SU-DHL-6 (cell line): ENCODE measurements around the gene RIC8B.
A peak's percentile ranks its signal among the peaks of the same experiment; 100 is the strongest.
"Not testable (repeated sequence)": the region's sequence is repeated elsewhere in the genome, so short reads cannot be mapped to it uniquely, and the experiment has no call there.

Experiments used
- H2AFZ ChIP-seq: fragments of 200-600 bp; sonication (generic); 2 replicates; pipeline ENCODE4 v1.6.1; 2014; ENCODE audit warnings: low read depth, mild to moderate bottlenecking, moderate library complexity, mixed read lengths, antibody characterized with exemption, low read length; ENCODE audit not compliant: severe bottlenecking
- H3F3A ChIP-seq: fragments of 200-600 bp; shearing (Covaris generic); 2 replicates; pipeline ENCODE4 v1.6.0; 2016; ENCODE audit warnings: antibody characterized with exemption, mild to moderate bottlenecking; ENCODE audit not compliant: insufficient read depth
- H3K27ac ChIP-seq: fragments of 200-600 bp; sonication (generic); 2 replicates; pipeline ENCODE4 v1.5.1; 2016; ENCODE audit warnings: low read depth, mild to moderate bottlenecking, low read length, moderate library complexity, mixed read lengths
- H3K27me3 ChIP-seq: fragments of 200-600 bp; sonication (generic), shearing (Covaris generic); 2 replicates; pipeline ENCODE4 v1.6.0; 2014; ENCODE audit warnings: mild to moderate bottlenecking, low read length
- H3K36me3 ChIP-seq: fragments of 200-600 bp; sonication (generic); 2 replicates; pipeline ENCODE4 v1.6.1; 2014; ENCODE audit warnings: mild to moderate bottlenecking, low read length, mixed read lengths
- H3K4me2 ChIP-seq: fragments of 300-600, 200-600 bp; shearing (Covaris generic), sonication (generic); 2 replicates; pipeline ENCODE4 v1.6.0; 2014; ENCODE audit warnings: low read length, low read depth, mild to moderate bottlenecking; ENCODE audit not compliant: poor library complexity, severe bottlenecking
- H3K4me3 ChIP-seq: fragments of 200-600 bp; sonication (generic); 2 replicates; pipeline ENCODE4 v1.5.1; 2014; ENCODE audit warnings: antibody characterized with exemption, low read length, mild to moderate bottlenecking, mixed read lengths; ENCODE audit not compliant: insufficient read depth, poor library complexity, severe bottlenecking
- H3K79me2 ChIP-seq: fragments of 200-600 bp; sonication (generic); 2 replicates; pipeline ENCODE4 v1.6.1; 2014; ENCODE audit warnings: mild to moderate bottlenecking, low read length, moderate library complexity; ENCODE audit not compliant: insufficient read depth
- H3K9ac ChIP-seq: fragments of 200-600 bp; sonication (generic); 2 replicates; pipeline ENCODE4 v1.7.0; 2014; ENCODE audit warnings: mild to moderate bottlenecking, low read length
- H3K9me2 ChIP-seq: fragments of 200-600 bp; sonication (generic); replicated peaks from 2 replicates; pipeline ENCODE4 v1.6.1; 2014; ENCODE audit warnings: low read length; ENCODE audit not compliant: insufficient read depth
- H3K9me3 ChIP-seq: fragments of 200-600 bp; sonication (generic); 2 replicates; pipeline ENCODE4 v1.6.1; 2014; ENCODE audit warnings: low read length, mixed read lengths; ENCODE audit not compliant: insufficient read depth
- H4K20me1 ChIP-seq: fragments of 200-600 bp; sonication (generic); 2 replicates; pipeline ENCODE4 v1.6.1; 2014; ENCODE audit warnings: low read depth, mild to moderate bottlenecking, antibody characterized with exemption, low read length, moderate library complexity, mixed read lengths
- EZH2phosphoT487 ChIP-seq: fragments of 200-600 bp; sonication (generic), shearing (Covaris generic); conservative IDR thresholded peaks from 2 replicates; pipeline ENCODE4 v1.6.1; 2018; ENCODE audit warnings: mild to moderate bottlenecking, antibody characterized with exemption, low read length, moderate library complexity, mixed read lengths
- TF ChIP-seq, protein P1 (sequence below): fragments of 200-600 bp; sonication (generic); IDR thresholded peaks from one replicate; pipeline ENCODE4 v1.5.1; 2017; ENCODE audit warnings: antibody characterized with exemption, mild to moderate bottlenecking, low read length, moderate library complexity; ENCODE audit not compliant: insufficient read depth, poor library complexity, severe bottlenecking

Gene RIC8B

DNA sequence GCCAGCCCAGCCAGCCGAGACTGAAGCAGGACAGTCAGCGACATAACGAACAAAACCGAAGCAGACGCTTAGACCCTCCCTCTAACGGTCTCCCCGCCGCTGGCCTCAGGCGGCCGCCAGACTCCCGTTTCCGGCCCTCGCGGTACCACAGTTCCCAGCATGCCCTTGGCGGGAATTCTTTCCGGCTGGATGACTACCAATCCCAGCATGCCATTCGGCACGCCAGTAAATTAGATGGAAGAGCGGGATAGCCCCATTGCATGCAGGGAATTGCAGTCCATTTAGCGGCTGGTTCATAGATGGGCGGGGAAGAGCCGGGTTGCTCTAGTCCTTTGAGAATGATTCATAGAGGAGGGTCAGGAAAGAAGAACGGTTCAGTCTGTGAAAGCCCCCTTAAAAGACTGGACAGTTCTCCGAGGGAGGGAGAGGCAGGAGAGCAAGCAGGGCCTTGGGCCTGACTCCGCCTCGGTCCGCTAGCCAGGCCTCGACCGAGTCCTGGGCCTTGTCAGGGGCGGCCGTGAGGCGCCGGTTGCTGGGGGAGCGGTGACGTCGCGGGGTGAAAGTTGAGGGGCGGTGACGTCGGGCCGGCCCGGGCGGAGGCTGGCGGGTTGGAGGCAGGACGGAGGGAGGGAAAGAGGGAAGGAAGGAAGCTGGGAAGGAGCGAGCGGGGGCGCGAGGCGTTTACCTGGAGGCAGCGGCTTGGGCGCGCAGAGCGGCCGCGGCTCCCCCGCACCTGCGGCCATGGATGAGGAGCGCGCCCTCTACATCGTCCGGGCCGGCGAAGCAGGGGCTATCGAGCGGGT is at the start of gene RIC8B:
Gene RIC8B, plus strand, starts transcription at position 678 of the 803 bp plus-strand sequence. Its CDS starts 64 bp downstream, at position 742.
- H3K4me3 ChIP-seq = no peak within 1 kb of the TSS
- no peaks in the 10 kb centered on the region for H3K79me2 ChIP-seq
- no peaks in the 10 kb centered on the region for H3K9me3 ChIP-seq
- no peaks in the 10 kb centered on the region for H4K20me1 ChIP-seq
- TF ChIP-seq, protein P1, sequence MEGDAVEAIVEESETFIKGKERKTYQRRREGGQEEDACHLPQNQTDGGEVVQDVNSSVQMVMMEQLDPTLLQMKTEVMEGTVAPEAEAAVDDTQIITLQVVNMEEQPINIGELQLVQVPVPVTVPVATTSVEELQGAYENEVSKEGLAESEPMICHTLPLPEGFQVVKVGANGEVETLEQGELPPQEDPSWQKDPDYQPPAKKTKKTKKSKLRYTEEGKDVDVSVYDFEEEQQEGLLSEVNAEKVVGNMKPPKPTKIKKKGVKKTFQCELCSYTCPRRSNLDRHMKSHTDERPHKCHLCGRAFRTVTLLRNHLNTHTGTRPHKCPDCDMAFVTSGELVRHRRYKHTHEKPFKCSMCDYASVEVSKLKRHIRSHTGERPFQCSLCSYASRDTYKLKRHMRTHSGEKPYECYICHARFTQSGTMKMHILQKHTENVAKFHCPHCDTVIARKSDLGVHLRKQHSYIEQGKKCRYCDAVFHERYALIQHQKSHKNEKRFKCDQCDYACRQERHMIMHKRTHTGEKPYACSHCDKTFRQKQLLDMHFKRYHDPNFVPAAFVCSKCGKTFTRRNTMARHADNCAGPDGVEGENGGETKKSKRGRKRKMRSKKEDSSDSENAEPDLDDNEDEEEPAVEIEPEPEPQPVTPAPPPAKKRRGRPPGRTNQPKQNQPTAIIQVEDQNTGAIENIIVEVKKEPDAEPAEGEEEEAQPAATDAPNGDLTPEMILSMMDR = no peak
- TF ChIP-seq EZH2phosphoT487 = no peak
- no peaks in the 10 kb centered on the region for H3K27me3 ChIP-seq
- H3F3A ChIP-seq = no peaks in the 10 kb centered on the region
- H3K4me2 ChIP-seq = peak within 1 kb of the TSS; percentile 4
- H2AFZ ChIP-seq = no peak within 1 kb of the TSS
- no peak within 1 kb of the TSS for H3K9ac ChIP-seq
- H3K36me3 ChIP-seq = no peaks in the 10 kb centered on the region
- no peaks in the 10 kb centered on the region for H3K9me2 ChIP-seq
- no peak within 1 kb of the TSS for H3K27ac ChIP-seq

GRCh38 chr12:106724934-106725333 is 49.5 kb upstream of the RIC8B start:
- H3K9ac ChIP-seq = no peak overlapping the region
- no peaks in the 10 kb centered on the region for H4K20me1 ChIP-seq
- H2AFZ ChIP-seq = no peak overlapping the region
- no peaks in the 10 kb centered on the region for H3K9me2 ChIP-seq
- no peaks in the 10 kb centered on the region for H3K27me3 ChIP-seq
- no peak overlapping the region for H3K4me3 ChIP-seq
- H3K27ac ChIP-seq = no peak overlapping the region
- H3K36me3 ChIP-seq = no peaks in the 10 kb centered on the region
- TF ChIP-seq, protein P1 = no peak
- TF ChIP-seq EZH2phosphoT487 = no peak
- H3K79me2 ChIP-seq = no peaks in the 10 kb centered on the region
- no peaks in the 10 kb centered on the region for H3K9me3 ChIP-seq
- H3K4me2 ChIP-seq = no peak overlapping the region
- no peaks in the 10 kb centered on the region for H3F3A ChIP-seq

DNA sequence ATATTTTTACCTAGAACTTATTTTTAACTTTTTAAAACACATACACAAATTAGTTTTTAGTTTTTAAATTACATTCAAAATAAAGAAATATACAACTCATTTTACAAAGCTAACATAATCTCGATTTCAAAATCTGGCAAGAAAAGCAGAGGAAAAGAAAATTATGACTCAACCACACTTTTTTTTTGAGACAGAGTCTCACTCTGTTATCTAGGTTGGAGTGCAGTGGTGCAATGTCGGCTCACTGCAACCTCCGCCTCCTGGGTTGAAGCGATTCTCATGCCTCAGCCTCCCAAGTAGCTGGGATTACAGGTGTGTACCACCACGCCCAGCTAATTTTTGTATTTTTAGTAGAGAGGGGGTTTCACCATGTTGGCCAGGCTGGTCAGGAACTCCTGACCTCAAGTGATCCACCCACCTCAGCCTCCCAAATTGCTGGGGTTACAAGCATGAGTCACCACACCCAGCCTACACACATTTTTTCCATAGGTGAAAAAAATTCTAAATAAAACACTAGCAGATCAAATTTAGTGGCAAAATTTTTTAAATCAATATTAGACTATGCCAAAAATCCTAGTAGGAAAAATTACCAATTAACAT is 47.8 kb upstream of the RIC8B start:
- H3F3A ChIP-seq, H3K9ac ChIP-seq, H2AFZ ChIP-seq, H4K20me1 ChIP-seq, H3K27me3 ChIP-seq, H3K27ac ChIP-seq, H3K79me2 ChIP-seq, H3K36me3 ChIP-seq, H3K4me2 ChIP-seq, H3K9me2 ChIP-seq, H3K4me3 ChIP-seq, H3K9me3 ChIP-seq: not testable (repeated sequence)

- no peak for TF ChIP-seq EZH2phosphoT487
- TF ChIP-seq, protein P1 = no peak
- Histone ChIP-seq H2AFZ (no peak overlapping the region), H3K9me2 (no peaks in the 10 kb centered on the region), H3K4me2 (no peak overlapping the region), H3F3A (no peaks in the 10 kb centered on the region), H3K79me2 (no peaks in the 10 kb centered on the region), H3K4me3 (no peak overlapping the region), H3K9ac (no peak overlapping the region), H3K36me3 (no peaks in the 10 kb centered on the region), H4K20me1 (no peaks in the 10 kb centered on the region), H3K27me3 (no peaks in the 10 kb centered on the region), H3K27ac (no peak overlapping the region), H3K9me3 (no peaks in the 10 kb centered on the region)
Measured at GRCh38 chr12:106729611-106730010, 44.9 kb upstream of the RIC8B start.
